AG10803 (cell line): ENCODE measurements around the gene GRM8.

Experiments used
- DNase-seq: peaks from one replicate; pipeline ENCODE4 v3.0.0; 2010; ENCODE audit warnings: low read depth
- H3K4me3 ChIP-seq: 2 replicates; pipeline ENCODE4 v1.5.1; 2011; ENCODE audit warnings: mild to moderate bottlenecking, low read length, control low read depth
- TF ChIP-seq, protein P1 (sequence below): conservative IDR thresholded peaks from 2 replicates; pipeline ENCODE4 v1.5.1; 2011; ENCODE audit warnings: mild to moderate bottlenecking, low read length, control low read depth, inconsistent platforms

GRM8 gene

DNA sequence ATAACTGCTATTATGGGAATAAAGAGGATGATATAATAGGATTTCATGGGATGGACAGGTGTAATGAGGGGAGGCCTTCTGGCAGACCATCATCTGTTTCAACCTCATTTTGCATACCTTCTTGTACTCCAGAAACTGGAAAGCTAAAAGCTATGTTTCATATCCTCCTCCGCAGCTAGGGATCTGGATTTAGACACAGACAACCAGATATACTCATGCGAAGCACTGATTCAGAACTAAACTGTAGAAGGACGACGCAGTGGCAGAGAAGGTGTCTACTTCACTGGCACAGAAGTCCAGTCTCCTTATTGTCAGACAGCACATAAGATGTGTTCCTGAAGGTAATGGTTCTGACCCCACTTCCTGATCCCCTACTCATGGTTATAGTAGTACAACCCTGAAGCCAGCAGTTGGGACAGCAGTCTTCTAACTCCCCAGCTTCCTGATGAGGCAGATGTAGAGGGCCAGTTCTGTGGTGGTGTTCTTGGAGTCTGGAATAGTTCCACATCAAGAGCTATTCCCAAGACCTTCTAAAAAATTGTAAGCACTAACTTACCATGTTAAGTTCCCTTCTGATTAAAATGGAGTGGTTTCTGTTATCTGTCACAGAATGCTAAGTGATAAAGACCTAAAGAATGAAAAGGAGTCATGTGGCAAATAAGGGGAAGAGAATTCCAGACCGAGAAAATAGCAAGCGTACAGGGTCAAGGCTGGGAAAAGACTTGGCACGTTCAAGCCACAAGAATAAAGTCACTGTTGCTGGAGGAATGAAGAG, 550.3 kb downstream of the GRM8 start:
- no peak overlapping the region for H3K4me3 ChIP-seq
- DNase-seq: peak; percentile 18

DNA sequence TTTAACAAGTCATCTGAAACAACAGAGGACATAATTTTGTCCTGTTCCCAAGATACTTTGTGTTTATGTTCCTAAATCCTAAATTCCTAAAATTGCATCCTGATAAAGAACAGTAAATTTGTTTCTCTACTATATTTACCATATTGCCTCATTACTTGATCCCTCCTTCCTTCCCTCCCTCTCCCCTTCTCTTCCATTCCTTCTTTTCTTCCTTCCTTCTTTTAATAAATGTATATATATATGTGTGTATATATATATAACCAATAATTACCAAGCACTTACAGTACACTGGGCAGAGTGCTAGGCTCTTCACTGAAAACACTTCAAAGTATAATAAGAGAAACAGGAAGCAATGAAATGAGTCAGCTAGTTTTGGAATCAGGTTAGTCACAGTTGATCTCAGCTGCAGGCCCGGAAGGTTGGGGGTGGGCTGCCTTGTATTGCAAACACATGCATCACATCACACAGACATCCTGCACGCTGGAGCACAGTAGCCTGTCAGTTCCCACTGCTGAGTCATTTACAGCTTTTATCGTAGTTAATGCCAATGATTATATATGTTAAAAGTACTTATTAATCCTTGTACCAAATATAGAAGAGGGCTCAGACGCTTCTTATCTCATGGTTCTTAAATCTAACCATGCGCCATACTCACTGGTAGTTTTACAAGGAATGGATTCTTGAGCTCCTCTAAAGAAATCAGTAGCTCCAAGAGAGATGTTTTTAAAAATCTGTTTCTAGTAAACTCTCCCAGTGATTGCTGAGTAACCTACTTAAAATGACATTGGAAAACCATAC, 551.7 kb downstream of the GRM8 start:
- TF ChIP-seq, protein P1, sequence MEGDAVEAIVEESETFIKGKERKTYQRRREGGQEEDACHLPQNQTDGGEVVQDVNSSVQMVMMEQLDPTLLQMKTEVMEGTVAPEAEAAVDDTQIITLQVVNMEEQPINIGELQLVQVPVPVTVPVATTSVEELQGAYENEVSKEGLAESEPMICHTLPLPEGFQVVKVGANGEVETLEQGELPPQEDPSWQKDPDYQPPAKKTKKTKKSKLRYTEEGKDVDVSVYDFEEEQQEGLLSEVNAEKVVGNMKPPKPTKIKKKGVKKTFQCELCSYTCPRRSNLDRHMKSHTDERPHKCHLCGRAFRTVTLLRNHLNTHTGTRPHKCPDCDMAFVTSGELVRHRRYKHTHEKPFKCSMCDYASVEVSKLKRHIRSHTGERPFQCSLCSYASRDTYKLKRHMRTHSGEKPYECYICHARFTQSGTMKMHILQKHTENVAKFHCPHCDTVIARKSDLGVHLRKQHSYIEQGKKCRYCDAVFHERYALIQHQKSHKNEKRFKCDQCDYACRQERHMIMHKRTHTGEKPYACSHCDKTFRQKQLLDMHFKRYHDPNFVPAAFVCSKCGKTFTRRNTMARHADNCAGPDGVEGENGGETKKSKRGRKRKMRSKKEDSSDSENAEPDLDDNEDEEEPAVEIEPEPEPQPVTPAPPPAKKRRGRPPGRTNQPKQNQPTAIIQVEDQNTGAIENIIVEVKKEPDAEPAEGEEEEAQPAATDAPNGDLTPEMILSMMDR: no peak
- H3K4me3 ChIP-seq: peak overlapping the region; percentile 16
- peak; percentile 90 for DNase-seq

More for the DNA sequence above, 550.3 kb downstream of the GRM8 start:
- TF ChIP-seq, protein P1: no peak

DNA sequence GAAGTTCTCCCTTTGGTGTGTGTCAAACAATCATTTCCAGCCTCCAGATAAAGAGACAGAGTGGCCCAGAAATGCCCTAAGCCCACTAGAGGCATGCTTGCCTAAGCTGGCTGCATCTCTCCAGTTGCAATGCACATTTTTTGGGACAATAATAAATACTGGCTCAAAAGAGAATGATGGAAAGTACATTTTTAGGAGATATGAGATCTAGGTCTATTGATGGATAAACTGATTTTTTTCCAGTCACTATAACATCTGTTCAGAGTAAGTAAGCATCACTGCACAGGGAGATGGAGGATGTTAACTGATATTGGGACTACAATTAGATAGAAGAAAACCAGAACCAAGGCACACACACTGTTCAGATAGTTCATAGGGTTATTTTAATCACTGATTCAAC, 553.0 kb downstream of the GRM8 start:
- TF ChIP-seq, protein P1: no peak
- H3K4me3 ChIP-seq: no peak overlapping the region
- DNase-seq: no peak

DNA sequence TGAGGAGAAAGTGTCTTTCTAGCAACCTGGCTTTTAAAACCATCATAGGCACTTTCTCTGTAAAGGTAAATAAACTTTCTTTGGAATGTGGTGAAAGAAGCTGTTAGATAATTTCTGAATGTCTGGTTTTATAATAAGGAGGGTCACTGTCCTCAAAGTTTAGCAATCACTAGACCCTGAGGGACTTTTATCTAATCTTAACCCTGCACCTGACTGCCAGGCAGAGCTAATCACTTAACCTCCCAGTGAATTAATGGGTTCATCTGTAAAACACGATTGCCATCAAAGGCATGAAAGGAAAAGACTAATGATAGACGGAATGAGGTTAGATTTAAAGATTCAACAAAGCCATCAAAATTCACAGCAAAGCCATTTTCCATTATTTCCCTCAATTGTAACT, 553.8 kb downstream of the GRM8 start:
- TF ChIP-seq, protein P1: no peak
- DNase-seq: no peak
- H3K4me3 ChIP-seq: no peak overlapping the region

GRCh38 chr7:126698446-126698845, 554.3 kb downstream of the GRM8 start:
- no peak overlapping the region for H3K4me3 ChIP-seq
- TF ChIP-seq, protein P1: no peak
- DNase-seq: no peak

GRCh38 chr7:126696256-126697038, 556.3 kb downstream of the GRM8 start:
- DNase-seq: no peak
- H3K4me3 ChIP-seq: no peak overlapping the region
- TF ChIP-seq, protein P1: no peak
